ENCODE measurements around the gene MRPL11. TPM values are rescaled to one million over a fixed set of nuclear protein-coding genes. Genes with fewer than 3 reads are reported as not detected.

The MRPL11 gene
- total RNA-seq, 1 experiment from 2014 or later, result 113 TPM

DNA sequence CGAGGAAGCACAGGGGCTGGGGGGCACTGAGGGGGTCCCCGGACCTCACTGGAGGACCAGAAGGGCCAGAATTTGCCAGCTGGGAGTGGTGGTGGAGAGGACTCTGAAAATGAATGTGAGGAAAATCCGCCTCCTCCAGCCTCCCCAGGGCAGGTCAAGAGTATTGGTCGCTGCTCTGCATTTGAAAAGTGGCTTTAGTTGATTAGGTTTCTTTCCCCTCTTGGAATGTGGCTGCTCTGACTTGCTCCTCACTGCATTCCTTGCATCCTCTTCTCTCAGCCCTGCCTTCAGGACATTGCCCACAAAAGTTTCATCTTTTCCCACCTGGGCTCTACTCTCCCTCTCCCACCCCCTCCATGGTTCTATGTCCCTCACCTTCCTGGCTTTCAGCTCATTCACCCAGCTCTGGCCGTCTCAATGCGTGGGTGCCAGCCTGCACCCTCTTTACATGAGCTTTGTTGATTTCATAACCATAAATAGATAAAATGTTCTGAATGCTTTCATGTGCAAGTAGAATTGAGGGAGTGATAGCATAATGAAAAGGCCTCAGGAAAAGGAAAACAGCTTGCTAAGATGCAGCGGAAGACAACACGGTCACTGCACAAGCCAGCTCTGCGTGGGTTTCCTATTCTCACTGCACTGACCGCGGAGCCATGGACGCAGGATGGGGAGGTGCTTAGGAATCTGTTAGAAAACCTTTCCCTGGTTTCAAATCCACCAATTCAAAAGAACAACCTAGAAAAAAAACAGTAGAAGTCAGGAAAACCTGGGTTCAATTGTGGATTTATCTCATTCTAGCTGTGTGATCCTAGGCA lies 24.3 kb downstream of the MRPL11 start:
- in situ Hi-C loops (cut with HindIII; ENCODE audit: low pct_unique_long_range_greater_than_20kb, low sequenced_read_pairs), result no loop called here
- no peak for DNase-seq (ENCODE audit: low read depth)

GRCh38 chr11:66413167-66413566 lies 25.5 kb downstream of the MRPL11 start:
- no peak for DNase-seq (ENCODE audit: low read depth)
- in situ Hi-C loops (cut with HindIII; ENCODE audit: low pct_unique_long_range_greater_than_20kb, low sequenced_read_pairs), result no loop called here

DNA sequence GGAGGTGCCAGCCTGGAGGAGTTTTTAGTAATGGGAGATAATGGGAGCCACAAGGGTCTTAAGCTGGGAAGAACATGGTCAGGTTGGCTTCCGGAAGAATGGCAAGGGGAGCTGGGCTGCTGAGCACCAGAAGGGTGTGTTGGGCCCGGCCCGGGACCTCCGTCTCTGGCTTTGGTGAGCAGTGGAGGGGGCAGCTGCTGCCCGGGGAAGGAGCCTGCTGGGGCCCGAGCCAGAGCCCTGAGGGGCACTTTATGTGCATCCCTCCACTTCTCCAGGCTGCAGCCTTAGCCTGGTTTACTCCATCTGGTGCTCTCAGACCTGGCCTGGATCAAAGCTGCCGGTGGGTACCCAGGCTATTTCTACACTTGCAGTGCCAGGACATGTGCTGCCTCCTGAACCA lies 26.5 kb downstream of the MRPL11 start:
- in situ Hi-C loops (cut with HindIII; ENCODE audit: low pct_unique_long_range_greater_than_20kb, low sequenced_read_pairs), result no loop called here
- no peak for DNase-seq (ENCODE audit: low read depth)

DNA sequence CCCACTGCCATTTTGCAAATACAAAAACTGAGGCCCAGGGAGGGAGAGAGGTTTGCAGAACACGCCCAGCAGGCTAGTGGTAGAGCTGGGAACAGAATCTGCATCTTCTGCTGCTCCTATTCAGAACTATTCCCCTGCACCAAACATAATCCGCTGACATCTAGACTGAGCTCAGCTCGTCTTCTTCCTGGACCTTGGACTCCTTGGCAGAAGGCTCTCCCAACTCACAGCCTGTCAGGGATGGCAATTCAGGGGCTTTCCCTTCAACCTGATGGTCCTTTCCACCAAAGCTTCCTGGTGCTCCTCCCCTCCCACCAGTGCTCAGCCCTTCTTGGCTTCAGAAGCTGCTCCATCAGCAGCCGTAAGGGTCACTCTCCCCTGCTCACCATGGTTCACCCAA lies 27.3 kb downstream of the MRPL11 start:
- no peak for DNase-seq (ENCODE audit: low read depth)
- in situ Hi-C loops (cut with HindIII; ENCODE audit: low pct_unique_long_range_greater_than_20kb, low sequenced_read_pairs), result no loop called here

- in situ Hi-C loops (cut with HindIII; ENCODE audit: low pct_unique_long_range_greater_than_20kb, low sequenced_read_pairs), result no loop called here
- DNase-seq (ENCODE audit: low read depth), result no peak
Measured at GRCh38 chr11:66410191-66410590, 28.5 kb downstream of the MRPL11 start.

DNA sequence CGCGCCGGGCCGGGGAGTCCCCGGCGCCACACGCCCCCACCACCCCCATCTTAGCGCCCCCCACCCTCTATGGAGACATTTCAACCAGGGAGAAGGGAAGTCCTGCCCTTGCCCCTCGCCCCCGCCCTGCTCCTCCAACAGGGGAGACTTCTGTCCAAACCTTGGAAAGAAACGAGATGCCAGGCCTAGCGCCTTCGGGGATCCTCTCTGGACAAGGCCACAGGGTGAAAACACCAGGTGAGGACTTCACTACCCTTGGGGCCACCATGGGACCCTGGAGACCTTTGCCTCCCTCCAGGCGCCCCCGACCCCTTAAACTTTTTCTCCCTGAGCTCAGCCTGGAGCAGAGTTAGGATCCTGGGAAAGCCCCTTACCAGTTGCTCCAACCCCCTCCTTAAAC lies 29.4 kb downstream of the MRPL11 start:
- no peak for DNase-seq (ENCODE audit: low read depth)

DNA sequence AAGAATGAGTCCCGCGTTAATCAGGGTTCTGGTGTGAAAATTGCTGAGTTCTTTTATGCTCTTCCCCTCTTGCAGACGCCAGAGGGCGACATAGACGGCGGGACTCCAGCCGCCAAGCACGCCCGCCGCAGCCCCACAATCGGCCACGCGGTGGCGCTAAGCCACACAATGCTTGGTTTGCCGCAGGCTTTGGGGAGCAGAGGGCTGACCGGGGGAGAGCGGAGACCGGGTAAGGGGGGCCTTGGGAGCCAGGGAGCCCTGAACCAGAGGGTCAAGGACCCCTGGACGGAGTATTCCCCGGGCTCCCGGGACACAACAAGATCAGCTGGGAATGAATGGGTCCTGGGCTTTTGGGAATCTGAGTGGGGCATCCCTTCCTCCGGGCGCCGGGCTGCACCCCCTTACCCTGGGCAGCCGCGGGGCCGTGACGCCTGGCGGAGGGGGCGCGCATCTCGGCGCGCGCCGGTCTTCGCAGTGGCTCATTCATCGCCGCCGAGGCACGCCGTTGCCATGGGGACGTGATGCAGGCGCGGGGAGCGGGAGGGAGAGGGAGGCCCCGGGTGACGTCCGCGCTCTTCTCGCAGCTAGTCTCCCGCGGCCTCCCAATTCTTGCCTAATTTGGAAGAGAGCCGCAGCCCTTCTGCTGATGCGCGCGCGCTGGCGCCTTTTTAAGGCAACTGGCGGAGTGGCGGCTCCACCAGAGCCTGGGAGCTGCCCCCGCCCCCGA lies 30.0 kb downstream of the MRPL11 start:
- peak; percentile 66 for DNase-seq (ENCODE audit: low read depth)
- in situ Hi-C loops (cut with HindIII; ENCODE audit: low pct_unique_long_range_greater_than_20kb, low sequenced_read_pairs), result no loop called here

More for the DNA sequence above, 29.4 kb downstream of the MRPL11 start:
- in situ Hi-C loops (cut with HindIII; ENCODE audit: low pct_unique_long_range_greater_than_20kb, low sequenced_read_pairs), result no loop called here

DNA sequence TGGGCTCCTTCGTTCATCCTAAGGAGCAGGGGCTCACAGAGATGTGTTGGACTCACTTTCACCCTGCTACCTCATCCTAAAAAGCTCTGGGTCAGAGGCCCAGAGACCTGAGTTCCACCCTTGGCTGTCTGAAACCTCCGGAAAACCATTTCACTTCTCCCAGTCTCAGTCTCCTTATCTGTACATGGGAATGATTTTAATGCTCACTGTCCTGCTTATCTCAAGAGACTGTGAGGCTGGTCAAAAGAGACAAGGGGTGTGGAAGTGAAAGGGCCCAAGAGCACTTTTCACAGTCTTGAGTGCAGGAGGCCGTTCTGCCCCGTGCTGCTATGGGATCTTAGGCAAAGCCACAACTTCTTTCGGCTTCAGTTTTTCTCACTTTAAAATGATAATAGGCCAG lies 31.0 kb downstream of the MRPL11 start:
- in situ Hi-C loops (cut with HindIII; ENCODE audit: low pct_unique_long_range_greater_than_20kb, low sequenced_read_pairs), result no loop called here

GRCh38 chr11:66393954-66394353 lies 44.7 kb downstream of the MRPL11 start:
- in situ Hi-C loops (cut with HindIII; ENCODE audit: low pct_unique_long_range_greater_than_20kb, low sequenced_read_pairs), result no loop called here
- DNase-seq (ENCODE audit: low read depth), result no peak

More for the DNA sequence above, 31.0 kb downstream of the MRPL11 start:
- no peak for DNase-seq (ENCODE audit: low read depth)

DNA sequence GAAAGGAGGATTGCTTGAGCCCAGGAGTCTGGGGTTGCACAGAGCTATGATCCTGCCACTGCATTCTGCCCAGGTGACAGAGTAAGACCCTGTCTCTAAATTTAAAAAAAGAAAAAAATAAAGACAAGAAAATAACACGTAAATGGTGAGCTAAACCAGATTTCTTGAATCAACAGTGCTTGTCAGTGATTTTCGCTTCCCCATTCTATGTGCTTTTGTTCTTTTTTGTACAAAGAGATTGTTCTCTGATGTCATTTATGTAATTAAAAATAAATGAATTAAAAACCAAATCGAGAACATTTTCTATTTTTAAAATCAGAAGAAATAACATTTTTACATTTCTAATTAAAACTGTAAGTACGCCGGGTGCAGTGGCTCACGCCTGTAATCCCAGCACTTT lies 47.3 kb downstream of the MRPL11 start:
- DNase-seq (ENCODE audit: low read depth), result no peak
- in situ Hi-C loops (cut with HindIII; ENCODE audit: low pct_unique_long_range_greater_than_20kb, low sequenced_read_pairs), result no loop called here

DNA sequence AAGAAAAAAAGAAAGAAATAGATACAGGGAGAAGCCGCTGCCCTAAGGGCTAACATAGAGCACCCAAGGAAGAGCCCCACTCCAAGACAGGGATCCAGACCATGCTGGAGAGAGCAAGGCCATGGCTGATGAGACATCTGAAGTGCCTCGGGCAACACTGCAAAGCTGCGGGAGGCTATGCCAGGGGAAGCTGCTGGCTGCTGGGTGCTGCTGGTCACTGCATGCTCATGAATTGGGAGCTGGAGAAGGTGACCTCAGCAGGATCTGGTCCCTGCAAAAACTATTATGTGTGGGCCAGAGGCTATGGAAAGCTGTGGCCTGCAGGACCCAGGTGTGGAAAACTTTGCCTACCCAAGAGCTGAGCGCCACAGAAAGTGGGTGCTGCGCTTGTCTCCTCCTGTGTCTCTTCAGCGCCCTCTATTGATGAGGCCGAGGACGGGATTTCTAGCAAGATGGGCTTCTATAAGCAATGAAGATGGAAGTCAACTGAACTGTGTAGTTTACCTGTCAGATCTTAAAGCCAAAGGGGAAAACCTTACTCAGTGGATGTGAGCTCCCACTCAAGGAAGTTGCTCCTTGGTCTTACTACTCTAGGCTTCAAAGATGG lies 49.8 kb downstream of the MRPL11 start:
- peak; percentile 24 for DNase-seq (ENCODE audit: low read depth)
- in situ Hi-C loops (cut with HindIII; ENCODE audit: low pct_unique_long_range_greater_than_20kb, low sequenced_read_pairs), result no loop called here

- peak; percentile 82 for DNase-seq (ENCODE audit: low read depth)
- in situ Hi-C loops (cut with HindIII; ENCODE audit: low pct_unique_long_range_greater_than_20kb, low sequenced_read_pairs), result no loop called here
Measured at GRCh38 chr11:66386171-66387069, 52.2 kb downstream of the MRPL11 start.

Other genes with a start within 250 kb of the MRPL11 start
- 23.9 and 41.1 TPM in 2 replicates for gene KLC2, start 181.1 kb downstream of the MRPL11 start, total RNA-seq (2014; rRNA removed; shearing (Covaris generic); ENCODE audit: low replicate concordance)
- 55.4 and 56.1 TPM in 2 replicates for gene RAB1B, start 170.2 kb downstream of the MRPL11 start, total RNA-seq (2014; rRNA removed; shearing (Covaris generic); ENCODE audit: low replicate concordance)
- 0.61 TPM in 1 of 2 replicates, not detected in the other for gene CNIH2, start 160.7 kb downstream of the MRPL11 start, total RNA-seq (2014; rRNA removed; shearing (Covaris generic); ENCODE audit: low replicate concordance)
- gene YIF1A, start 149.7 kb downstream of the MRPL11 start, total RNA-seq (2014; rRNA removed; shearing (Covaris generic); ENCODE audit: low replicate concordance), result 114 and 188 TPM in 2 replicates
- gene TMEM151A, start 147.0 kb downstream of the MRPL11 start, total RNA-seq (2014; rRNA removed; shearing (Covaris generic); ENCODE audit: low replicate concordance), result not detected in 2 replicates
- gene CD248, start 121.8 kb downstream of the MRPL11 start, total RNA-seq (2014; rRNA removed; shearing (Covaris generic); ENCODE audit: low replicate concordance), result not detected in 2 replicates
- gene RIN1, start 102.4 kb downstream of the MRPL11 start, total RNA-seq (2014; rRNA removed; shearing (Covaris generic); ENCODE audit: low replicate concordance), result 24.5 and 28.4 TPM in 2 replicates
- gene BRMS1, start 93.7 kb downstream of the MRPL11 start, total RNA-seq (2014; rRNA removed; shearing (Covaris generic); ENCODE audit: low replicate concordance), result 80.0 and 85.9 TPM in 2 replicates
- gene B4GAT1, start 91.2 kb downstream of the MRPL11 start, total RNA-seq (2014; rRNA removed; shearing (Covaris generic); ENCODE audit: low replicate concordance), result 58.0 and 65.4 TPM in 2 replicates
- gene SLC29A2, start 67.1 kb downstream of the MRPL11 start, total RNA-seq (2014; rRNA removed; shearing (Covaris generic); ENCODE audit: low replicate concordance), result not detected in 2 replicates
- not detected in 2 replicates for gene NPAS4, start 17.8 kb downstream of the MRPL11 start, total RNA-seq (2014; rRNA removed; shearing (Covaris generic); ENCODE audit: low replicate concordance)
- gene PELI3, start 28.1 kb upstream of the MRPL11 start, total RNA-seq (2014; rRNA removed; shearing (Covaris generic); ENCODE audit: low replicate concordance), result 10.0 and 16.7 TPM in 2 replicates
- gene DPP3, start 41.6 kb upstream of the MRPL11 start, total RNA-seq (2014; rRNA removed; shearing (Covaris generic); ENCODE audit: low replicate concordance), result 59.9 and 102 TPM in 2 replicates
- 20.6 and 28.0 TPM in 2 replicates for gene BBS1, start 71.8 kb upstream of the MRPL11 start, total RNA-seq (2014; rRNA removed; shearing (Covaris generic); ENCODE audit: low replicate concordance)
- 10.9 and 52.6 TPM in 2 replicates for gene ZDHHC24, start 107.2 kb upstream of the MRPL11 start, total RNA-seq (2014; rRNA removed; shearing (Covaris generic); ENCODE audit: low replicate concordance)
- gene ACTN3, start 108.1 kb upstream of the MRPL11 start, total RNA-seq (2014; rRNA removed; shearing (Covaris generic); ENCODE audit: low replicate concordance), result not detected in 2 replicates
- gene CTSF, start 129.8 kb upstream of the MRPL11 start, total RNA-seq (2014; rRNA removed; shearing (Covaris generic); ENCODE audit: low replicate concordance), result not detected in 2 replicates
- gene CCDC87, start 154.2 kb upstream of the MRPL11 start, total RNA-seq (2014; rRNA removed; shearing (Covaris generic); ENCODE audit: low replicate concordance), result 0.41 and 0.61 TPM in 2 replicates
- 38.1 and 43.5 TPM in 2 replicates for gene CCS, start 154.3 kb upstream of the MRPL11 start, total RNA-seq (2014; rRNA removed; shearing (Covaris generic); ENCODE audit: low replicate concordance)
- 15.3 and 17.1 TPM in 2 replicates for gene RBM14, start 177.8 kb upstream of the MRPL11 start, total RNA-seq (2014; rRNA removed; shearing (Covaris generic); ENCODE audit: low replicate concordance)
- gene RBM4, start 199.9 kb upstream of the MRPL11 start, total RNA-seq (2014; rRNA removed; shearing (Covaris generic); ENCODE audit: low replicate concordance), result 116 and 133 TPM in 2 replicates
- gene RBM4B, start 239.0 kb upstream of the MRPL11 start, total RNA-seq (2014; rRNA removed; shearing (Covaris generic); ENCODE audit: low replicate concordance), result 8.5 and 29.2 TPM in 2 replicates